HEK293 (cell line): ENCODE results near the gene TMIE.

Source experiments
- SCRT1 ChIP-seq: fragments of 450-650 bp; formaldehyde crosslinking; IDR thresholded peaks from 2 replicates; pipeline ENCODE4 v1.5.1; 2016; ENCODE audit warnings: missing biosample characterization, missing genetic modification characterization, borderline replicate concordance
- ZBTB1 ChIP-seq: fragments of 450-650 bp; formaldehyde crosslinking; IDR thresholded peaks from 2 replicates; pipeline ENCODE4 v1.5.1; 2016; ENCODE audit warnings: missing biosample characterization, missing genetic modification characterization
- ZNF274 ChIP-seq, 2 experiments: fragments of 200-500 bp in 1 of 2; fragments of 450-650 bp in 1 of 2; sonication (Bioruptor generic) in 1 of 2; formaldehyde crosslinking in 1 of 2; IDR thresholded peaks; 2 replicates each; pipeline versions ENCODE4 v1.5.1 to v1.6.1; 2014 to 2016; ENCODE audit warnings: borderline replicate concordance in 1 of 2, inconsistent platforms in 1 of 2, low read length in 1 of 2, missing biosample characterization in 1 of 2, missing genetic modification characterization in 1 of 2
- ZNF701 ChIP-seq: fragments of 450-650 bp; formaldehyde crosslinking; IDR thresholded peaks from 2 replicates; pipeline ENCODE4 v1.5.1; 2016; ENCODE audit warnings: missing biosample characterization, missing genetic modification characterization
- TF ChIP-seq, protein P1 (sequence below): sonication (generic); formaldehyde crosslinking; IDR thresholded peaks from 2 replicates; pipeline ENCODE4 v1.8.1; 2022; ENCODE audit warnings: mild to moderate bottlenecking, moderate library complexity, missing genetic modification reagents
- TF ChIP-seq, protein P2 (sequence below): fragments of 450-650 bp; formaldehyde crosslinking; IDR thresholded peaks from 2 replicates; pipeline ENCODE4 v1.5.1; 2016; ENCODE audit warnings: missing biosample characterization, missing genetic modification characterization
- TF ChIP-seq, protein P3 (sequence below): fragments of 450-650 bp; formaldehyde crosslinking; IDR thresholded peaks from 2 replicates; pipeline ENCODE4 v1.5.1; 2016; ENCODE audit warnings: missing biosample characterization, missing genetic modification characterization
- TF ChIP-seq, protein P4 (sequence below): fragments of 450-650 bp; formaldehyde crosslinking; IDR thresholded peaks from 2 replicates; pipeline ENCODE4 v1.5.1; 2016; ENCODE audit warnings: missing biosample characterization, missing genetic modification characterization
- TF ChIP-seq, protein P5 (sequence below): fragments of 450-650 bp; formaldehyde crosslinking; conservative IDR thresholded peaks from 2 replicates; pipeline ENCODE4 v1.5.1; 2016; ENCODE audit warnings: low read depth, missing biosample characterization, missing genetic modification characterization

DNA sequence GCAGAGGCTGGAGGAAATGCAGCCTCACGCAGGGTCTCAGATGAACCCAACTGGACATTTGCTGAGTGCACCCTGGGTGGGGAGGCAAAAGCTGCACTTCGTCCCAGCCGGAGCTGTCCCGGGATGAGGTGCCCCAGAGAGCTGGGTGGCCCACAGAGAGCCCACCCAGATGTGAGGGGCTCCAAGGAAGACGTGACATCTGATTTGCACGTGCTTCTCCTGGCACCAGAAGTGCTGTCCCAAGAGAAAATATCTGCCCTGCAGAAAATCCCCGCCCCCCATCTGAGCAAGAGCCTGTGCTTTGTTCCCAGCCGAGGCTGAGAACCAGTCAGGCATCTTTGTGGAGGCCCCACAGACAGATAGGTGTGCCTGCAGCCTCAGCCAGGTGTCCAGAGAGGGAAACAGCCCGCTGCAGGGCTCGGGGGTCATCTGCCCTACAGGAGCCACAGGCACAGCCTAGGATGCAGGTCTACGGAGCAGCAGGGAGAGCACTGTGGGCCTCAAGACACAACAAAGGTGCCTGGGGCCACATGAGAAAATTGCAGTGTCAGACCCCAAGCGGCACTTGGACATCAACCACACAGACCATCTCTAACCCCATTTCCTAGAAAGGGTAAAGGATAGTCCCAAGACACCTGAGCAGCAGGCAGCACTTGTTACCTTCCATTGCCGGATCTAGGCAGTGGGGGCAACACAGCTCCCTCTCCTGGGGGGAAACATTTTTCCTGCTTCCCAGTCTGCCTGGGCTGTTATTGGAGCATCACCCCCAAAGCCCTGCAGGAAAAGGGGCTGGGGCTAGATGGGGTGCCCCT, 5.8 kb downstream of the TMIE start:
- no peak for TF ChIP-seq ZNF274 (IDR thresholded peaks at IDR 0.05; ENCODE audit: low read length)
- no peak for TF ChIP-seq ZNF274 (tag by site-specific recombination; IDR thresholded peaks at IDR 0.05; ENCODE audit: borderline replicate concordance)
- TF ChIP-seq, protein P1, sequence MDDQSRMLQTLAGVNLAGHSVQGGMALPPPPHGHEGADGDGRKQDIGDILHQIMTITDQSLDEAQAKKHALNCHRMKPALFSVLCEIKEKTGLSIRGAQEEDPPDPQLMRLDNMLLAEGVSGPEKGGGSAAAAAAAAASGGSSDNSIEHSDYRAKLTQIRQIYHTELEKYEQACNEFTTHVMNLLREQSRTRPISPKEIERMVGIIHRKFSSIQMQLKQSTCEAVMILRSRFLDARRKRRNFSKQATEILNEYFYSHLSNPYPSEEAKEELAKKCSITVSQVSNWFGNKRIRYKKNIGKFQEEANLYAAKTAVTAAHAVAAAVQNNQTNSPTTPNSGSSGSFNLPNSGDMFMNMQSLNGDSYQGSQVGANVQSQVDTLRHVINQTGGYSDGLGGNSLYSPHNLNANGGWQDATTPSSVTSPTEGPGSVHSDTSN (CRISPR knock-in tag): no peak
- TF ChIP-seq, protein P2, sequence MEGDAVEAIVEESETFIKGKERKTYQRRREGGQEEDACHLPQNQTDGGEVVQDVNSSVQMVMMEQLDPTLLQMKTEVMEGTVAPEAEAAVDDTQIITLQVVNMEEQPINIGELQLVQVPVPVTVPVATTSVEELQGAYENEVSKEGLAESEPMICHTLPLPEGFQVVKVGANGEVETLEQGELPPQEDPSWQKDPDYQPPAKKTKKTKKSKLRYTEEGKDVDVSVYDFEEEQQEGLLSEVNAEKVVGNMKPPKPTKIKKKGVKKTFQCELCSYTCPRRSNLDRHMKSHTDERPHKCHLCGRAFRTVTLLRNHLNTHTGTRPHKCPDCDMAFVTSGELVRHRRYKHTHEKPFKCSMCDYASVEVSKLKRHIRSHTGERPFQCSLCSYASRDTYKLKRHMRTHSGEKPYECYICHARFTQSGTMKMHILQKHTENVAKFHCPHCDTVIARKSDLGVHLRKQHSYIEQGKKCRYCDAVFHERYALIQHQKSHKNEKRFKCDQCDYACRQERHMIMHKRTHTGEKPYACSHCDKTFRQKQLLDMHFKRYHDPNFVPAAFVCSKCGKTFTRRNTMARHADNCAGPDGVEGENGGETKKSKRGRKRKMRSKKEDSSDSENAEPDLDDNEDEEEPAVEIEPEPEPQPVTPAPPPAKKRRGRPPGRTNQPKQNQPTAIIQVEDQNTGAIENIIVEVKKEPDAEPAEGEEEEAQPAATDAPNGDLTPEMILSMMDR (tag by site-specific recombination): no peak
- no peak for TF ChIP-seq SCRT1 (tag by site-specific recombination)
- TF ChIP-seq, protein P3, sequence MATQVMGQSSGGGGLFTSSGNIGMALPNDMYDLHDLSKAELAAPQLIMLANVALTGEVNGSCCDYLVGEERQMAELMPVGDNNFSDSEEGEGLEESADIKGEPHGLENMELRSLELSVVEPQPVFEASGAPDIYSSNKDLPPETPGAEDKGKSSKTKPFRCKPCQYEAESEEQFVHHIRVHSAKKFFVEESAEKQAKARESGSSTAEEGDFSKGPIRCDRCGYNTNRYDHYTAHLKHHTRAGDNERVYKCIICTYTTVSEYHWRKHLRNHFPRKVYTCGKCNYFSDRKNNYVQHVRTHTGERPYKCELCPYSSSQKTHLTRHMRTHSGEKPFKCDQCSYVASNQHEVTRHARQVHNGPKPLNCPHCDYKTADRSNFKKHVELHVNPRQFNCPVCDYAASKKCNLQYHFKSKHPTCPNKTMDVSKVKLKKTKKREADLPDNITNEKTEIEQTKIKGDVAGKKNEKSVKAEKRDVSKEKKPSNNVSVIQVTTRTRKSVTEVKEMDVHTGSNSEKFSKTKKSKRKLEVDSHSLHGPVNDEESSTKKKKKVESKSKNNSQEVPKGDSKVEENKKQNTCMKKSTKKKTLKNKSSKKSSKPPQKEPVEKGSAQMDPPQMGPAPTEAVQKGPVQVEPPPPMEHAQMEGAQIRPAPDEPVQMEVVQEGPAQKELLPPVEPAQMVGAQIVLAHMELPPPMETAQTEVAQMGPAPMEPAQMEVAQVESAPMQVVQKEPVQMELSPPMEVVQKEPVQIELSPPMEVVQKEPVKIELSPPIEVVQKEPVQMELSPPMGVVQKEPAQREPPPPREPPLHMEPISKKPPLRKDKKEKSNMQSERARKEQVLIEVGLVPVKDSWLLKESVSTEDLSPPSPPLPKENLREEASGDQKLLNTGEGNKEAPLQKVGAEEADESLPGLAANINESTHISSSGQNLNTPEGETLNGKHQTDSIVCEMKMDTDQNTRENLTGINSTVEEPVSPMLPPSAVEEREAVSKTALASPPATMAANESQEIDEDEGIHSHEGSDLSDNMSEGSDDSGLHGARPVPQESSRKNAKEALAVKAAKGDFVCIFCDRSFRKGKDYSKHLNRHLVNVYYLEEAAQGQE (tag by site-specific recombination): no peak
- TF ChIP-seq, protein P4, sequence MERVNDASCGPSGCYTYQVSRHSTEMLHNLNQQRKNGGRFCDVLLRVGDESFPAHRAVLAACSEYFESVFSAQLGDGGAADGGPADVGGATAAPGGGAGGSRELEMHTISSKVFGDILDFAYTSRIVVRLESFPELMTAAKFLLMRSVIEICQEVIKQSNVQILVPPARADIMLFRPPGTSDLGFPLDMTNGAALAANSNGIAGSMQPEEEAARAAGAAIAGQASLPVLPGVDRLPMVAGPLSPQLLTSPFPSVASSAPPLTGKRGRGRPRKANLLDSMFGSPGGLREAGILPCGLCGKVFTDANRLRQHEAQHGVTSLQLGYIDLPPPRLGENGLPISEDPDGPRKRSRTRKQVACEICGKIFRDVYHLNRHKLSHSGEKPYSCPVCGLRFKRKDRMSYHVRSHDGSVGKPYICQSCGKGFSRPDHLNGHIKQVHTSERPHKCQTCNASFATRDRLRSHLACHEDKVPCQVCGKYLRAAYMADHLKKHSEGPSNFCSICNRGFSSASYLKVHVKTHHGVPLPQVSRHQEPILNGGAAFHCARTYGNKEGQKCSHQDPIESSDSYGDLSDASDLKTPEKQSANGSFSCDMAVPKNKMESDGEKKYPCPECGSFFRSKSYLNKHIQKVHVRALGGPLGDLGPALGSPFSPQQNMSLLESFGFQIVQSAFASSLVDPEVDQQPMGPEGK (tag by site-specific recombination): no peak
- no peak for TF ChIP-seq ZBTB1 (tag by site-specific recombination)
- no peak for TF ChIP-seq ZNF701 (tag by site-specific recombination)
- TF ChIP-seq, protein P5, sequence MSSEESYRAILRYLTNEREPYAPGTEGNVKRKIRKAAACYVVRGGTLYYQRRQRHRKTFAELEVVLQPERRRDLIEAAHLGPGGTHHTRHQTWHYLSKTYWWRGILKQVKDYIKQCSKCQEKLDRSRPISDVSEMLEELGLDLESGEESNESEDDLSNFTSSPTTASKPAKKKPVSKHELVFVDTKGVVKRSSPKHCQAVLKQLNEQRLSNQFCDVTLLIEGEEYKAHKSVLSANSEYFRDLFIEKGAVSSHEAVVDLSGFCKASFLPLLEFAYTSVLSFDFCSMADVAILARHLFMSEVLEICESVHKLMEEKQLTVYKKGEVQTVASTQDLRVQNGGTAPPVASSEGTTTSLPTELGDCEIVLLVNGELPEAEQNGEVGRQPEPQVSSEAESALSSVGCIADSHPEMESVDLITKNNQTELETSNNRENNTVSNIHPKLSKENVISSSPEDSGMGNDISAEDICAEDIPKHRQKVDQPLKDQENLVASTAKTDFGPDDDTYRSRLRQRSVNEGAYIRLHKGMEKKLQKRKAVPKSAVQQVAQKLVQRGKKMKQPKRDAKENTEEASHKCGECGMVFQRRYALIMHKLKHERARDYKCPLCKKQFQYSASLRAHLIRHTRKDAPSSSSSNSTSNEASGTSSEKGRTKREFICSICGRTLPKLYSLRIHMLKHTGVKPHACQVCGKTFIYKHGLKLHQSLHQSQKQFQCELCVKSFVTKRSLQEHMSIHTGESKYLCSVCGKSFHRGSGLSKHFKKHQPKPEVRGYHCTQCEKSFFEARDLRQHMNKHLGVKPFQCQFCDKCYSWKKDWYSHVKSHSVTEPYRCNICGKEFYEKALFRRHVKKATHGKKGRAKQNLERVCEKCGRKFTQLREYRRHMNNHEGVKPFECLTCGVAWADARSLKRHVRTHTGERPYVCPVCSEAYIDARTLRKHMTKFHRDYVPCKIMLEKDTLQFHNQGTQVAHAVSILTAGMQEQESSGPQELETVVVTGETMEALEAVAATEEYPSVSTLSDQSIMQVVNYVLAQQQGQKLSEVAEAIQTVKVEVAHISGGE: no peak
